CD8-positive, alpha-beta memory T cell (primary cell): ENCODE measurements around the gene LRRFIP1. TPM values are rescaled to one million over a fixed set of nuclear protein-coding genes. Genes with fewer than 3 reads are reported as not detected.
A peak's percentile ranks its signal among the peaks of the same experiment; 100 is the strongest.

Source experiments
- CTCF ChIA-PET: fragments of 350-600 bp; sonication (Branson Sonifier 250); formaldehyde crosslinking; loops from one replicate; lab custom pipeline; 2021; ENCODE audit warnings: antibody characterized with exemption; lab: Charles Lee
- POLR2A ChIA-PET: fragments of 350-600 bp; sonication (Branson Sonifier 250); formaldehyde crosslinking; loops from one replicate; lab custom pipeline; 2021; ENCODE audit warnings: antibody characterized with exemption; lab: Charles Lee
- DNase-seq, 5 donors: peaks; one replicate each; pipeline versions ENCODE4 v3.0.0 to v3.0.0-alpha.2; 2020 to 2022; ENCODE audit warnings: mixed read lengths in 1 of 5
- H3K27ac ChIP-seq: one replicate; pipeline ENCODE4 v1.7.0; 2013; ENCODE audit warnings: low read depth, mild to moderate bottlenecking, low read length, moderate library complexity
- H3K27me3 ChIP-seq: 2 replicates; pipeline ENCODE4 v1.7.0; 2013; ENCODE audit warnings: low read length, mild to moderate bottlenecking; ENCODE audit not compliant: insufficient read depth, poor library complexity, severe bottlenecking
- H3K36me3 ChIP-seq: 2 replicates; pipeline ENCODE4 v1.7.0; 2013; ENCODE audit warnings: mild to moderate bottlenecking, low read length, moderate library complexity; ENCODE audit not compliant: insufficient read depth
- H3K4me1 ChIP-seq: 2 replicates; pipeline ENCODE4 v1.7.0; 2013; ENCODE audit warnings: mild to moderate bottlenecking, low read length, moderate library complexity; ENCODE audit not compliant: insufficient read depth
- H3K4me3 ChIP-seq: 2 replicates; pipeline ENCODE4 v1.7.0; 2013; ENCODE audit warnings: mild to moderate bottlenecking, low read length
- H3K9me3 ChIP-seq: 2 replicates; pipeline ENCODE4 v1.7.0; 2013; ENCODE audit warnings: mild to moderate bottlenecking, low read length
- H3K27ac Mint-ChIP-seq, 8 donors: one replicate each; pipeline ENCODE4 v1.8.0; 2020 to 2021; ENCODE audit warnings: mixed read lengths in 8 of 8, mild to moderate bottlenecking in 6 of 8, inconsistent platforms in 3 of 8, moderate library complexity in 3 of 8
- H3K27me3 Mint-ChIP-seq, 2 donors: one replicate each; pipeline ENCODE4 v1.8.0; 2020 to 2021; ENCODE audit warnings: mixed read lengths in 2 of 2, mild to moderate bottlenecking in 1 of 2, moderate library complexity in 1 of 2
- H3K36me3 Mint-ChIP-seq, 3 donors: one replicate each; pipeline ENCODE4 v1.8.0; 2020 to 2021; ENCODE audit warnings: mixed read lengths in 3 of 3, inconsistent platforms in 1 of 3, mild to moderate bottlenecking in 1 of 3
- H3K4me1 Mint-ChIP-seq, 3 donors: one replicate each; pipeline ENCODE4 v1.8.0; 2020 to 2021; ENCODE audit warnings: mixed read lengths in 3 of 3, inconsistent platforms in 1 of 3, mild to moderate bottlenecking in 1 of 3
- H3K4me3 Mint-ChIP-seq, 7 donors: one replicate each; pipeline ENCODE4 v1.8.0; 2020 to 2021; ENCODE audit warnings: mixed read lengths in 7 of 7, mild to moderate bottlenecking in 6 of 7, moderate library complexity in 4 of 7, inconsistent platforms in 2 of 7
- H3K9me3 Mint-ChIP-seq, 5 donors: one replicate each; pipeline ENCODE4 v1.8.0; 2020 to 2022; ENCODE audit warnings: mixed read lengths in 5 of 5, mild to moderate bottlenecking in 3 of 5, moderate library complexity in 2 of 5, inconsistent platforms in 1 of 5
- polyA plus RNA-seq: library from polyadenylated mRNA; unstranded; fragments of 300-500 nt; fragmentation: Illumina TruSeq; gene quantifications from one replicate; pipeline ENCODE4 v1.2.3, GENCODE V29; 2021
- total RNA-seq, 2 experiments: library from RNA; stranded (reverse); gene quantifications; one replicate each; pipeline ENCODE4 v1.2.3, GENCODE V29; 2021

LRRFIP1 gene
- total and polyA plus RNA-seq, 3 experiments from 2014 or later: 128 to 192 (median 188) TPM

- POLR2A ChIA-PET: no interaction called here
Measured at GRCh38 chr2:237743561-237744269, 116.3 kb downstream of the LRRFIP1 start.

GRCh38 chr2:237744270-237744612 lies 116.9 kb downstream of the LRRFIP1 start:
- no peaks in the 10 kb centered on the region for H3K9me3 ChIP-seq

More at GRCh38 chr2:237743561-237744269, 116.3 kb downstream of the LRRFIP1 start:
- CTCF ChIA-PET: interaction anchor here (0.9 to 12.4 kb wide), 9 partner anchors 16 to 231 kb away, joined by 3 to 268 read pairs (median 9); no protein-coding TSS in a partner anchor
- Mint-ChIP-seq H3K4me3 (no peak overlapping the region), H3K27me3 (no peaks in the 10 kb centered on the region), H3K9me3 (no peaks in the 10 kb centered on the region), H3K4me1 (peaks cover 39 to 69% (median 52%) of the 10 kb centered on the region in 3 donors), H3K36me3 (peaks cover 0 to 53% (median 6%) of the 10 kb centered on the region in 3 donors), H3K27ac (peak overlapping the region; percentile 61 to 94 (median 86))
- no peaks in the 10 kb centered on the region for H3K27me3 ChIP-seq
- H3K36me3 ChIP-seq: peaks cover 2% of the 10 kb centered on the region
- H3K4me3 ChIP-seq: no peak overlapping the region
- DNase-seq: no peak
- no peaks in the 10 kb centered on the region for H3K9me3 ChIP-seq
- no peaks in the 10 kb centered on the region for H3K4me1 ChIP-seq
- H3K27ac ChIP-seq: no peak overlapping the region

GRCh38 chr2:237744613-237745249 lies 117.3 kb downstream of the LRRFIP1 start:
- Histone ChIP-seq H3K4me1 (no peaks in the 10 kb centered on the region), H3K27me3 (no peaks in the 10 kb centered on the region), H3K27ac (no peak overlapping the region), H3K4me3 (no peak overlapping the region), H3K36me3 (peaks cover 5% of the 10 kb centered on the region), H3K9me3 (no peaks in the 10 kb centered on the region)
- Mint-ChIP-seq H3K27ac (peak overlapping the region; percentile 47 to 92 (median 82)), H3K9me3 (no peaks in the 10 kb centered on the region), H3K4me3 (no peak overlapping the region), H3K27me3 (no peaks in the 10 kb centered on the region), H3K4me1 (peaks cover 37 to 64% (median 45%) of the 10 kb centered on the region in 3 donors), H3K36me3 (peaks cover under 1 to 54% (median 7%) of the 10 kb centered on the region in 3 donors)
- peak; percentile 62 to 84 (median 72) for DNase-seq
- CTCF ChIA-PET: interaction anchor here (0.6 to 12.4 kb wide), 31 partner anchors 9 to 518 kb away, joined by 3 to 268 read pairs (median 4); no protein-coding TSS in a partner anchor
- POLR2A ChIA-PET: interaction anchor here (1.0 to 1.9 kb wide), 3 partner anchors 48 to 72 kb away, joined by 3 to 9 read pairs (median 7); no protein-coding TSS in a partner anchor

More at GRCh38 chr2:237744270-237744612, 116.9 kb downstream of the LRRFIP1 start:
- Mint-ChIP-seq H3K4me3 (no peak overlapping the region), H3K9me3 (no peaks in the 10 kb centered on the region), H3K27me3 (no peaks in the 10 kb centered on the region), H3K4me1 (peaks cover 39 to 65% (median 47%) of the 10 kb centered on the region in 3 donors), H3K27ac (peak overlapping the region in 6 of 8 donors; percentile 61 to 94 (median 89)), H3K36me3 (peaks cover 0 to 54% (median 6%) of the 10 kb centered on the region in 3 donors)
- CTCF ChIA-PET: interaction anchor here (0.8 to 12.4 kb wide), 12 partner anchors 10 to 232 kb away, joined by 3 to 268 read pairs (median 9); no protein-coding TSS in a partner anchor
- POLR2A ChIA-PET: interaction anchor here (1.9 kb wide), 1 partner anchor 71 kb away, joined by 9 read pairs; no protein-coding TSS in a partner anchor
- no peak for DNase-seq
- no peaks in the 10 kb centered on the region for H3K27me3 ChIP-seq
- H3K4me1 ChIP-seq: no peaks in the 10 kb centered on the region
- no peak overlapping the region for H3K27ac ChIP-seq
- H3K4me3 ChIP-seq: no peak overlapping the region
- no peaks in the 10 kb centered on the region for H3K36me3 ChIP-seq

GRCh38 chr2:237745250-237745613 lies 117.8 kb downstream of the LRRFIP1 start:
- H3K36me3 ChIP-seq: peaks cover 8% of the 10 kb centered on the region

GRCh38 chr2:237746302-237747080 lies 119.1 kb downstream of the LRRFIP1 start:
- no peak for DNase-seq
- H3K4me3 ChIP-seq: no peak overlapping the region
- H3K27ac ChIP-seq: no peak overlapping the region
- H3K27me3 Mint-ChIP-seq: no peaks in the 10 kb centered on the region
- CTCF ChIA-PET: interaction anchor here (0.5 to 12.4 kb wide), 8 partner anchors 13 to 234 kb away, joined by 3 to 268 read pairs (median 9); no protein-coding TSS in a partner anchor
- no peaks in the 10 kb centered on the region for H3K27me3 ChIP-seq
- peaks cover 3 to 55% (median 13%) of the 10 kb centered on the region in 3 donors for H3K36me3 Mint-ChIP-seq
- H3K9me3 Mint-ChIP-seq: no peaks in the 10 kb centered on the region
- H3K4me1 ChIP-seq: no peaks in the 10 kb centered on the region
- H3K36me3 ChIP-seq: peaks cover 12% of the 10 kb centered on the region
- peaks cover 28 to 57% (median 38%) of the 10 kb centered on the region in 3 donors for H3K4me1 Mint-ChIP-seq
- no peaks in the 10 kb centered on the region for H3K9me3 ChIP-seq
- no peak overlapping the region for H3K4me3 Mint-ChIP-seq
- POLR2A ChIA-PET: no interaction called here
- H3K27ac Mint-ChIP-seq: peak overlapping the region in 1 of 8 donors; percentile 15

More at GRCh38 chr2:237745250-237745613, 117.8 kb downstream of the LRRFIP1 start:
- H3K27me3 ChIP-seq: no peaks in the 10 kb centered on the region
- DNase-seq: no peak
- H3K36me3 Mint-ChIP-seq: peaks cover 3 to 54% (median 9%) of the 10 kb centered on the region in 3 donors
- no peak overlapping the region for H3K27ac ChIP-seq
- ChIA-PET CTCF (interaction anchor here (0.6 to 12.4 kb wide), 29 partner anchors 9 to 518 kb away, joined by 3 to 268 read pairs (median 5); no protein-coding TSS in a partner anchor), POLR2A (interaction anchor here (1.0 to 1.9 kb wide), 3 partner anchors 49 to 72 kb away, joined by 3 to 9 read pairs (median 7); no protein-coding TSS in a partner anchor)
- H3K4me3 ChIP-seq: no peak overlapping the region
- no peaks in the 10 kb centered on the region for H3K27me3 Mint-ChIP-seq
- H3K9me3 ChIP-seq: no peaks in the 10 kb centered on the region
- no peaks in the 10 kb centered on the region for H3K4me1 ChIP-seq
- H3K4me1 Mint-ChIP-seq: peaks cover 36 to 62% (median 44%) of the 10 kb centered on the region in 3 donors
- H3K4me3 Mint-ChIP-seq: no peak overlapping the region
- H3K9me3 Mint-ChIP-seq: no peaks in the 10 kb centered on the region
- H3K27ac Mint-ChIP-seq: peak overlapping the region; percentile 47 to 92 (median 82)

GRCh38 chr2:237747189-237747588 lies 119.8 kb downstream of the LRRFIP1 start:
- H3K36me3 ChIP-seq: peaks cover 16% of the 10 kb centered on the region
- no peak for DNase-seq
- ChIA-PET POLR2A (no interaction called here), CTCF (interaction anchor here (0.5 to 12.4 kb wide), 5 partner anchors 18 to 235 kb away, joined by 3 to 268 read pairs (median 9); no protein-coding TSS in a partner anchor)
- no peak overlapping the region for H3K4me3 ChIP-seq
- no peak overlapping the region for H3K27ac ChIP-seq
- Mint-ChIP-seq H3K36me3 (peaks cover 8 to 60% (median 16%) of the 10 kb centered on the region in 3 donors), H3K27ac (no peak overlapping the region), H3K9me3 (no peaks in the 10 kb centered on the region), H3K27me3 (no peaks in the 10 kb centered on the region), H3K4me1 (peaks cover 30 to 57% (median 41%) of the 10 kb centered on the region in 3 donors), H3K4me3 (peak overlapping the region in 1 of 7 donors; percentile 13)
- H3K9me3 ChIP-seq: no peaks in the 10 kb centered on the region
- no peaks in the 10 kb centered on the region for H3K27me3 ChIP-seq
- H3K4me1 ChIP-seq: no peaks in the 10 kb centered on the region

- Mint-ChIP-seq H3K36me3 (peaks cover 12 to 74% (median 22%) of the 10 kb centered on the region in 3 donors), H3K9me3 (no peaks in the 10 kb centered on the region), H3K4me3 (no peak overlapping the region), H3K27me3 (no peaks in the 10 kb centered on the region), H3K4me1 (peaks cover 24 to 47% (median 33%) of the 10 kb centered on the region in 3 donors), H3K27ac (no peak overlapping the region)
- H3K4me3 ChIP-seq: no peak overlapping the region
- no peaks in the 10 kb centered on the region for H3K27me3 ChIP-seq
- H3K36me3 ChIP-seq: peaks cover 22% of the 10 kb centered on the region
- ChIA-PET POLR2A (interaction anchor here (1.1 kb wide), 1 partner anchor 76 kb away, joined by 3 read pairs; no protein-coding TSS in a partner anchor), CTCF (interaction anchor here (12.4 kb wide), 1 partner anchor 76 kb away, joined by 268 read pairs; no protein-coding TSS in a partner anchor)
- H3K4me1 ChIP-seq: no peaks in the 10 kb centered on the region
- no peak for DNase-seq
- H3K27ac ChIP-seq: no peak overlapping the region
- no peaks in the 10 kb centered on the region for H3K9me3 ChIP-seq
Measured at GRCh38 chr2:237749002-237749401, 121.6 kb downstream of the LRRFIP1 start.
